ENCODE measurements around the gene SLC51A.

The SLC51A gene

DNA sequence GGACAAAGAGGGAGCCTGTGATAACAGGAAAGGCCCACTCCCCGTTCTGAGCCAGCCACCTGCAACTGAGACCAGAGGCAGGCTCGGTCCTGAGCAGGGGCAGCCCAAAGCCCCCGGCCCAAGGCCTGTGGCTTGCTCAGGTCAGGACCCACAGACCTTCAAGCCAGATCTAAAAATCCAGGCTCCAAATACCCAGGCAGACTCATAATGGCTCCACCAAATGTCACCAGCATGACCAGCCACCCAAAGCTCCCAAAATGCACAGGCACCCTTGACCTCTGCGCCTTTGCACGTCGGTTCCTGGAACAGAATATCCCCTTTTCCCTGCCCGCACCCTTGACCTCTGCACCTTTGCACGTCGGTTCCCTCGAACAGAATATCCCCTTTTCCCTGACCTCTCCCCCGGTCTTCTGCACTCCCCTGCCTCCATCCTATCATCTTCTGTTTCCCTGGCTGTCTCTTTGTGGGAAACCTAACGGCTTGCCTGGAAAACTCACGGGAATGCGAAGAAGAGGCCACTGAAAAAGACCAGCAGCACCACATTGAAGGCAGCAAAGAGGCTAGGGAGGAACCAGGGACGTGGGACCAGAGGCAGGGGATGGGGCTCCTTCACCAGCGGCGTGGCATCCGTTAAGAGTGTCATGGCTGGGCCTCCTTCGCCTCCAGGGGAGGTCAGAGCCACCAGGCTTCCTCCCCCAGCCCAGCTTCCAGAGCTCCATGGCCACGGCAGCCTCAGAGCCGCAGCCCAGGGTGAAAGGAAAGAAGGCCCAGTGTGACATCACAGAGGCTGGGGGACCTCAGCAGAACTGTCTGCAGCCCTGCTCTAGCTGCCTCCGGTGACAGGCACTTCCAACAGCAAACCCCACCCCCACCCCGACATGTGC is 5.4 kb upstream of the SLC51A start, which contains the start of gene ZDHHC19:
TSS of gene ZDHHC19 (minus strand) at position 728 of the 884 bp plus-strand sequence. CDS start at position 643, 85 bp downstream.
- no peak within 1 kb of the TSS for H3K4me3 ChIP-seq (ENCODE audit: low read length)
- DNase-seq (ENCODE audit: low read depth, low spot score) = no peak

DNA sequence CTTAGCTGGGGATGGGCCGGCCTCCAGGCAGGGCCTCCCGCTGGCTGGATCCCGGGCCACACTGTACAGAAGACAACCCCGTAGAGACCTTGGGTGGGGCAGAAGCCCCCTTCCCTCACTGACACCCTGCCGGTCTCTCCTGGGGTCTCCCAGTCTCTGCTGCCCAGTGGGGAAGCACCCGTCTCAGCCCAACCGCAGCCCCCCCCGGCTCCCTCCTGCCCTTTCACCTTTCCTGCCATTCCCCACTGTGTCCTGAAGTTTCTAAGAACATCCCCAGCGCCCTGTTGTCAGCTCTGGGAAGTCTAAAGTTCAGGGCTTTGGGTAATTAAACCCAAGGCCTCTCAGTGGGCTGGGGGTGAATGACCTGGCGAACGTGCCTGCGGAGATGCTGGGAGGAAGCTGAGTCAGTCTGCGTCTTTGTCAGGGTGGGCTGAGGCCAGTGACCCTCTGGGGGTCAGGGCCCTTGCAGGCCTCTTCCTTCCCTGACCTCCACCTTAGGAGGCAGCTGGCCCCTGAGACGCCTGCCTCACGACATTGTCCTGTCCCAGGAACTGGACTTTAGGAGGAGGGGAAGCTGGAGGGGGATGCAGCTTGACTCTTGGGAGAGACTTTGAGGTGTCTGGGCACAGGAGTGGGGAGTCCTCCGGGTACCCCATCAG is 1.4 kb upstream of the SLC51A start:
- H3K4me3 ChIP-seq (ENCODE audit: low read length) = no peak overlapping the region
- DNase-seq (ENCODE audit: low read depth, low spot score) = no peak

DNA sequence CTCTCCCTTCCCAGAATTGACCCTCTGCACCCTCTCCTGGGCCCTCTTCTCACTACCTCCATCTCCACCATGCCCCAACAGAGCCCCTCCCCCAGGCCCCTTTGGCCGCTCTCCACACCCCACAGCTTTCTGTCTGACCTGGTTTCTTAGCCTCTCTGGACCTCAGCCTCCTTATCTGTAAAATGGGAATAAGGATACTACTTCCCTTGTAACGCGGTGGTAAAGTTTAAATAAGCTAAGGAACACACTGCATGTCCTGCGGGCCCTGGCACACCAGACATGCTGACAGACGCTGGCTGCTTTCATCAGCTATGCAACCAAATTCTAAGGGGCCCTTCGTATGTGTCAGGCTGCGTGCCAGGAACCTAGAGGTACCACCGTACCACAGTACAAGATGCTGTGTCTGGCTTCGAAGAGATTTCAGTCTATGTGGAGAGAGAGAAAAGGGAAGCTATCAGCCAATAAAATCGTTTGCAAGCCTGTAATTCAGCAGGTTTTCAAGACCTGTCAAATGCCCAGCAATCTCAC is 777 bp upstream of the SLC51A start:
- DNase-seq (ENCODE audit: low read depth, low spot score) = no peak
- no peak overlapping the region for H3K4me3 ChIP-seq (ENCODE audit: low read length)

DNA sequence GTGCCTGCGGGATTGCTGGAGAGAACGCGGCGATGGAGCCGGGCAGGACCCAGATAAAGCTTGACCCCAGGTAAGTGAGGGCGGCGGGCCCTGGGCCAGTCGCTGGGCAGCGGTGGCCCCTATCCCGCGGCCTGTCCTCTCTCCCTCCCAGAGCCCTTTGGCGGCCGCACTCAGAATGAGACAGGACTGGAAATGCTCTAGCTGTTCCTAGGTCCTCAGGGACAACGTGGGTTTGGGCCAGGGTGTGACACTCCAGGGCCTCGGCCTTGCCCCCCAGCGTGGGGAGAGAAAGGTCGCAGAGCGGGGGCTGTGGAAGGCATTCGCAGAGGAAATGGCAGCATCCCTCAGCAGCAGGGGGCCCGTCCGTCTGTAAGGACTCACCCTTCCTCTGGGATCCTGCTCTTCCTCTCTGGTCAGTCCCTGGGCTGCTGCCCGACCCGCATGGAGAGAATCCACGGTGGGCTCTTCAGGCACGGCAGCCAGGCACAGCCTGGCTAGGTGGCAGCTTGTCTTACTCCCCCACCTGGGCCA is 412 bp downstream of the SLC51A start:
- no peak for DNase-seq (ENCODE audit: low read depth, low spot score)
- no peak overlapping the region for H3K4me3 ChIP-seq (ENCODE audit: low read length)

GRCh38 chr3:196217307-196218154 is 1.2 kb downstream of the SLC51A start:
- DNase-seq (ENCODE audit: low read depth, low spot score) = no peak
- no peak overlapping the region for H3K4me3 ChIP-seq (ENCODE audit: low read length)

- DNase-seq (ENCODE audit: low read depth, low spot score) = no peak
- no peak overlapping the region for H3K4me3 ChIP-seq (ENCODE audit: low read length)
Observed at GRCh38 chr3:196218155-196218712, 1.9 kb downstream of the SLC51A start.

- peak; percentile 70 for DNase-seq (ENCODE audit: low read depth, low spot score)
- peak overlapping the region; percentile 38 for H3K4me3 ChIP-seq (ENCODE audit: low read length)
Observed at GRCh38 chr3:196219194-196219969, 3.0 kb downstream of the SLC51A start.

GRCh38 chr3:196219970-196220311 is 3.6 kb downstream of the SLC51A start:
- DNase-seq (ENCODE audit: low read depth, low spot score) = no peak
- no peak overlapping the region for H3K4me3 ChIP-seq (ENCODE audit: low read length)

DNA sequence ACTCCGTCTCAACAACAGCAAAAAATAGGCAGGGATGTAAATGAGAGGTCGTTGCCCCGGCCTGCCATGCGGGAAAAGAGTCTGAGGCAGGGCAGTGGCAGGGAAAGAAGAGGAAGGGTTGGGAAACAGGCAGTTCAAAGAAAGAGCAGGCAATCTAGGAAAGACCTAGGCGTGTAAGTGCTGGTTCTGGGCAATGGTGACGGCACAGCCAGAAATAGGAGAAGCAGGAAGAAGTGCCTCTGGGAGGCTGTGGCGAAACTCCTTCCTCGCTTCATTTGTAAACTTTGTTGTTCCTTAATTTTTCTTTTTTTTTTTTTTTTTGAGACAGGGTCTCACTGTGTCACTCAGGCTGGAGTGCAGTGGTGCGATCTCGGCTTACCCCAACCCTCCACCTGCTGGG is 4.3 kb downstream of the SLC51A start:
- DNase-seq (ENCODE audit: low read depth, low spot score) = no peak
- H3K4me3 ChIP-seq (ENCODE audit: low read length) = no peak overlapping the region

- no peak for DNase-seq (ENCODE audit: low read depth, low spot score)
- no peak overlapping the region for H3K4me3 ChIP-seq (ENCODE audit: low read length)
Observed at GRCh38 chr3:196220991-196221390, 4.7 kb downstream of the SLC51A start.

DNA sequence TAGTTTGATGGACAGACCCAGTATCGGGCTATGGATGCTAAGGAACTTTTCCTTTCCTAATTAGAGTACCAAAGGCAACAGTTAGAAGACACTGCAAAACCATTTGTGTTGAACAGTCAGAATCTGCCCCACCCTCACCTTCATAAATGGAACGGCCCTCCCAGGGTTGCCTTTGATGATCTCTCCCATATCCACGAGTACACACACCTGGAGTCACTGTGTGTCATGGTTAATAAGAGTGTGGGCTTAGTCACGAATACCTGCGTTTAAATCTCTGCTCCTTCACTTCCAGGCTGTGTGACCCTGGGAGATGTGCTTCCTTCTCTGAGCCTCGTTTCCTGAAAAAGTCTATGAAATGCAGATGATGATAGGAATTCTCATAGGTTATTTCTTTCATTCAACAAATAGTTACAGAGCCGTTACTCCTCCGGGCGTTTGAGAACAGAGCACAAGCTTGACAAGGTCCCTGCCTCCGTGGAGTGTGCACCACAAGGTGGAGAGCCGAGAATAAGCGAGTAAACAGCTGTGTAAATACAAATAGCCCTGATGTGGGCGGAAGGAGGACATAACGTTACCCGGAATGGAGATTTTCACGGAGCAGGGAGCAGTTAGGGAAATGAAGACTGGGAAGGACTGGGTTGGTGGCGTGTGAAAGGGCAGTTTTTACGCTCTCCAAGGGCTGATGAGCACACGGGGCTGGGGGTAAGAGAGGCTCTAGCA is 6.7 kb downstream of the SLC51A start:
- DNase-seq (ENCODE audit: low read depth, low spot score) = no peak
- no peak overlapping the region for H3K4me3 ChIP-seq (ENCODE audit: low read length)

- DNase-seq (ENCODE audit: low read depth, low spot score) = no peak
- no peak overlapping the region for H3K4me3 ChIP-seq (ENCODE audit: low read length)
Observed at GRCh38 chr3:196225086-196225485, 8.8 kb downstream of the SLC51A start.

DNA sequence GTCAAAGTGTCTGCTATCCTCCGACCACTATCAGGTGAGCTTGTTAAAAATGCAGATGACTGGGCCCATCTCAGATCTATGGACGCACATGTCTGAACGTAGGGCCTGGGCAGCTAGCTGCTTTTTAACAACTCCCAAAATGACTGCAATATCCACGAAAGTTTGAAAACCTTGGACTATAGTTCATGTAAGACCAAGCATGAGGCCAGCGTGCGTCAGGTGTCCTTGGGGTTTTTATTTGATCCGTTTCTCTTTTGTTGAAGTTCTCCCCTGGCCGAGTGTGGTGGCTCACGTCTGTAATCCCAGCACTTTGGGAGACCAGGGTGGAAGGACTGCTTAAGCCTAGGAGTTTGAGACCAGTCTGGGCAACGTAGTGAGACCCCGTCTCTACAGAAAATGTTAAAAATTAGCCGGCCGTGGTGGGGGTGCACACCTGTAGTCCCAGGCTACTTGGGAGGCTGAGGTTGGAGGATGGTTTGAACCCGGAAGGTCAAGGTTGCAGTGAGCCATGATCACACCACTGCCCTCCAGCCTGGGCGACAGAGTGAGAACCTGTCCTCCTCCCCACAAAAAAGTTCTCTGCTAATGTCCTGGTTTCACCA is 9.5 kb downstream of the SLC51A start:
- no peak for DNase-seq (ENCODE audit: low read depth, low spot score)
- H3K4me3 ChIP-seq (ENCODE audit: low read length) = no peak overlapping the region

DNA sequence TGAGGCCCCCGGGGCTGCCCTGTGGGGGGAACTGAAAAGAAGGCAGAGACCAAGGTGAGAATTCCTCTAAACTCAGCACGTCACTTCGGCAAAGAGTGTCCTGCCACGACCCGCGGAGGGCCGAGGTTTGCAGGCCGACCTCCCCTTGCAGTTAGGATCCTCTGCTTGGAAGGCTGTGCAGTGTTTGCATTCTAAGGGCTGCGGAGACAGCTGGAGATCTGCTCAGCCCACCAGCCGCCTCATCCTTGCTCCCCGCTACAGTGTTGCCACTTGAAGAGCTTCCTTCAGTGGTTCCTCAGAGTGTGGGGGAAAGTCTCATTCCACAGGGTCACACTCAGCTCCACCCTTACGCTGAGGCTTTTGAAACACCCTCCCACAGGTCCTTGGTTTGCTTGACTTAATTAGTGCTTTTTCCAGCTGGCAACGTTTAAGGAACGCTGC is 10.8 kb downstream of the SLC51A start:
- no peak overlapping the region for H3K4me3 ChIP-seq (ENCODE audit: low read length)
- no peak for DNase-seq (ENCODE audit: low read depth, low spot score)

DNA sequence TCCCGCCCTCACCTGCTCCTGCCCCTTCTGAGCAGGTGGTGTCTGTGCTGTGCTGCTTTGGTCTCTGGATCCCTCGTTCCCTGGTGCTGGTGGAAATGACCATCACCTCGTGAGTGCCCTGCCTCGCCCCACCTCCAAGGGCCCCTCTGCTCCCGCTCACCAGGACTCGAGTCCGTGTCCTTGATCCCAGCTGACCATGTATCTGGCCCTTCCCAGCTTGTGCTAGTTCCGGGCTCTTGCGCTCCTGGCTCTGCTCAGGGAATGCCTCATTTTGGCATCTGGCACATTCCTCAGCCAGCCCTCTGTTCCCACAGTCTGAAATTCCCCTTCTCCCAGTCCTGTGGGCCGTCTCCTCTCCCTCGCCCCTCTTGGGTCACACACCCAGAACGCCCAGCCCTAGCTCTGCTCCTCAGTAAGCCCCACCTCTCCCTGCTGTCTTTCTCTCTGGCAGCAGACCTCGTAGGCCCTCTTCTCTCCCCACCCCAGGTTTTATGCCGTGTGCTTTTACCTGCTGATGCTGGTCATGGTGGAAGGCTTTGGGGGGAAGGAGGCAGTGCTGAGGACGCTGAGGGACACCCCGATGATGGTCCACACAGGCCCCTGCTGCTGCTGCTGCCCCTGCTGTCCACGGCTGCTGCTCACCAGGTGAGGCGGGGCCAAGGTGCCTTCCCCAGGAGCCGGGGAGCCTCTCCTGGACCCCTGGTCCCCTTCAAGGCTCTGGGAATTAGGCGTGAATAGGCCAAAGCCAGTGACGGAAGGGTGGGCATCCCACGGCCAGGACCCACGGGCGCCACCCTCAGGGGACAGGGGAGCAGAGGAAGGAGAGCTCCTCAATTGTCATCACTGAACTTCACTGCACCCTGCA is 11.5 kb downstream of the SLC51A start:
- no peak for DNase-seq (ENCODE audit: low read depth, low spot score)
- H3K4me3 ChIP-seq (ENCODE audit: low read length) = no peak overlapping the region

DNA sequence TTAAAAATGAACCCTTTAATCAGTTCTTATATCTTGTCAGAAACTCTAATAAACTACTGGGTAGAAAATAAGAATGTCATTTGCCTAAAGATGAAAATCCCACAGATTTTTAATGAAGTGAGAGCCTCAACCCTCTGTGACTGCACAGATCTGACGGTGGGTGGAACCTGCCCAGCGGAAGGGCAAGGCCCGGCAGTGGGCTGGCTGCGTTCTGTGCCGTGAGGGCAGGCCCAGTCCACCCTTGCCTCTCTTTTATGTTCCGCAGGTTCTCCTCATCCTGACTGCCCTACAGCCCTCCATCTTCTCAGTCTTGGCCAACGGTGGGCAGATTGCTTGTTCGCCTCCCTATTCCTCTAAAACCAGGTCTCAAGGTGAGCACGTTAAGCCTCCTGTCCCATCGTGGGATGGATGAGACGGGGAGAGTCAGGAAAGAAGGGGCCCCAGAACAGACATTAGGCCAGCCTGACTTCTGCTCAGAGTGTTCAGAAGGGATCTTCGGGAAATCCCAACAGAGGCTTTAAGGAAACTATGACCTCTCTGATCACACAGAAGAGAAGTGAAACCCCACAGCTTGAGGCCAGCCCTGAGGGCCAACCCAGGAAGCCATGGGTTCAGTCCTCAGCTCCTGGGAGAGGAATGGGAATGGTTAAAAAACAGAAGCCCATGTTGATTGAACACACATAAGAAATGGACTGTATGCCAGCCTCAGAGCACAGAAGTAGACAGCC is 16.0 kb downstream of the SLC51A start:
- no peak for DNase-seq (ENCODE audit: low read depth, low spot score)
- no peak overlapping the region for H3K4me3 ChIP-seq (ENCODE audit: low read length)

Data from Jurkat, Clone E6-1 (cell line).